GM18867 (cell line): ENCODE measurements around the gene ACTL7B.
A peak's percentile ranks its signal among the peaks of the same experiment; 100 is the strongest.
"Not testable (repeated sequence)": the region's sequence is repeated elsewhere in the genome, so short reads cannot be mapped to it uniquely, and the experiment has no call there.

Experiments used
- ATAC-seq: cut with Tn5 transposase; IDR thresholded peaks from one replicate; pipeline ENCODE4 v1.9.1; 2021; ENCODE audit warnings: mild to moderate bottlenecking, moderate library complexity; ENCODE audit not compliant: unreplicated experiment

Gene ACTL7B

DNA sequence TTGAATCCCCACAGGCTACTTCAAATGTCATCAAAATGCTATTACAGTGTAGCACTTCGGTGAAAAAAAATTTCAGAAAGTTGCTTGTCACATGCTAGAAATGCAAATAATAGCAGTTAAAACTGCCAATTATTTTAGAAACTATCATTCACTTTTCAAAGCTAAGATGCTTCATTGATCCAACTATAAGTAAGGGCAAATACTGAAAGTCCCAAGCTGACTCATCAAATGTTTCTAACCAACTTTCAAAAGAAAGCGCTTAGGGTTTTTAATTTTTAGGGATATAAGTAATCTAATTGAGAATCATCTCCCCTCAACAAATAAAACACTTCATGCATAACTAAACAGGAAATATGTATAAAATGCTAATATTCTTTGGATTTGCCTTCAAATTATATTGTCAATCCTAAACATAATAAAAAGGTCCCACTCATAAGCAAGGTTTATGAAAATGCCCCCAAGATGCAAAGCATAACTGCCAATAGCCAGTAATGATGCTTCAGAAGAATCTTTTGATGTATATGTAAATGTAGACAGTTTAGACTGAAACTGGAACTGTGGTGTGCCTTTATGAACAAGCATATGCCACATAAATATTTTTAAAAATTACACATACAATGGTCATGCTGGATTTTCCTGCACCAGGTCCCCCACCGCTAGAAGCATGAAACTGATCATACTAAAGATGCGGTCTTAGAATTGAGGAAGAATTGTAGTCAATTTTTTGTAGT lies 18.4 kb upstream of the ACTL7B start:
- peak; percentile 69 for ATAC-seq

DNA sequence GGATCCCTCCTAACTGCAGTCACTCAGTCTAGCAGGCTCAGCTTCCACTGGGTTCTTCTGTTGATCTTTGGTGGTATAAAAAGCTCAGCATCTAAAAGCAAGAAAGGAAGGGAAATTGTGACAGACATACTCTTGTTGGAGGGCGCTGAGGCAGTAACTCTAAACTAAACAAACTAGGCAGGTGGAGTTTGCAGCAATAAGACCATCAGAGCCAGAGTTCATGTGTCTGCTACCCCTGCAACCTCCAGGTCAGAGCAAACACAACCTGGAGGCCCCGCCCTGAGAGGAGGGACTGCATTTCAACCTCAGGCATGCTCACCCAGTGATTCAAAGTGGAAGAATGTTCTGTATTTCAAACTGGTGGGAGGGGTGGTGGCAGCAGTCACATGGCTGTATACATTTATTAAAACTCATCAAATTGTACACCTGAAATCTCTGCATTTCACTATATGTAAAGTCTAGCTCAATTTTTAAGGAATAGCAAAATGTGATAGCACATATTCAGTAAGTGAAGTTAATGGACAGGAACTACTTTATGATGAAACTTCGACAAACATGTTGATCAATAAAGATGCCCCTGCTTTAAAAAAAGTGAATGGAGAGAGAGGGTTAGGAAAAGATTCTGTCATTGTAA lies 13.4 kb upstream of the ACTL7B start:
- no peak for ATAC-seq

DNA sequence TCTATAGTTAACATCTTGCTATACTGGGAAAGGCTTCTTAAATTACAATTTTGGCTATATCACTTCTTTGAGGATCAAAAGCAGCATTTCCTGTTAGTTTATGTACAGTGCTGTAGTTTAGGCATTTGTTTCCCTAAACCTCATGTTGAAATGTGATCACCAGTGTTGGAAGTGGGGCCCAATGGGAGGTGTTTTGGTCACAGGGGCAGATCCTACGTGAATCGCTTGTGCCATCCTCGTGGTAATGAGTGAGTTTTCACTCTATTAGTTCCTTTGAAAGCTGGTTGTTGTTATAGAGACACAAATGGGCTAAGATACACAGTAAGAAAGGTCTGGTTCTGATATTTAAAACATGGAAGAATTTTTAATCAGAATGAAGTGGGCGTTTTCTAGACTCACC lies 12.0 kb upstream of the ACTL7B start:
- ATAC-seq = no peak

DNA sequence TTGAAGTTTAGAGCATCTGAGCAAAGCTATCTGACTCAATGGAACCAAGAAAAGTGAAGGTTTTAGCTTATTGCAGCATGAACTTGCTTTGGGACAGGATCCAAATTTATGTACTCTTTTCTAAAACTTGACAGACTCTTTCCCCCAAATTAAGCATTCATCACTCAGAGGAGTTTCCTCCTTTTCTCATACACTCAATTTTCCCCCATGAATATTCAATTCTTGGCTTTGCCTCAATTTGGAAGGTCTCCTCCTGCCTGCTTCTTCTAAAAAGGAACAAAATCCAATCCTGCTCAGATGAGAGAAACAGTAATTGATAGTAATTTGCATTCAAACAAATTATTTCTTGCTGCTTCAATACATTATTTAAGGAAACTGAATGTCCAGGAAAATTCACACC lies 11.3 kb upstream of the ACTL7B start:
- no peak for ATAC-seq

DNA sequence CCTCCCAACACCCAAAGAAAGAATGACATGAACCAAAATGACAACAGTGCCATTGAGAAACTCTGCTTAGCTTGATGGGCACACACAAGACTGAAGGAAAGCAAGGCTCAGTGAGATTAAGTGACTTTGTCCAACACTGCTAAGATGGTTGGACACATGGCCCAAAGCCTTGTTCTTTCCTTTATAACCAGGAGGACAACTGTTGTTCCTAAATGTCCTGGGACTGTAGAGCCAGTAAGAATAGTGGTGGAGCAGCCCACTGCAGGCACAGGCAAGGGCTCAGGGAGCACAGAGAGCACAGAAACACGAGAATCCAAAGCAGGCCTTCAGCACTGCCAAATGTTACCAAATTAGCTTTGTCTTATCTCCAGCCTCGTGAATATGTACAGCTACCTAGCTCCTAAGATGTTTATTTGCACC lies 10.2 kb upstream of the ACTL7B start:
- no peak for ATAC-seq

DNA sequence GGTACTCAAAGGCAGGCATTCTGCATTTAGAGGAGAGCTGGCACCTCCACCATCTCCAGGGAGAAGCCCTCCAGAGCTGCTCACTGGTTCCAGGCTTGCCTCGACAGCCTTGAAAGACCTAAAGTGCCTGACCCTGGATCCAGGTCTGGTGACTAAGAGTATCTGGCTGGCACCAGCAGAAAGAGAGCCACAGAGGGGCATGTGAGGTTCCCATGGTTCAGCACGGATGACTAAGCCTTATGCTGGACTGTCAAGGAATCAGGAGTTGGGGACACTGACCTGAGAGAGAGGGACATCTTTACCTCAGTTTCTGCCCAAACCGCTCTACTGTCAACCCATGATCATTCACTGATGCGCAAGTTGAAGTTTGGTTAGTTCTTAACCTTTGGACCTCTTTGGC lies 9.3 kb upstream of the ACTL7B start:
- no peak for ATAC-seq

DNA sequence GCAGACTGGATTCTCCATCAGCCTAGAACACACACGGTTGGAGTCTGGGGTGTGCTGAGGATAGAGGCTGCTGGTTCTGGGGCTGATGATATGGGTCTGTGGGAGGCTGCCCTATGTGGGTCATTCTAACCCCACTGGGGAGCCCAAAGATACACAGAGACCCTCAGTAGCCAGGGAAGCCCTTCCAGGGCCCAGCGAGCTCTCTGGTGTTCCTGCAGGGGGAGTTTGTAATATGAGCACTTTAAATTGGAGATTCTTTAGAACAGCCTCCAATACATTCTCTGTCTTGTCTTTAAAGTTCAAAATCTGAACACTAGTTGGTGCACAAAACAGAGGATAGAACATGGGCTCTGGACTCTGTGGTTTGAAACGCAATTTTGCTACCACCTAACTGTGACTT lies 8.7 kb upstream of the ACTL7B start:
- ATAC-seq = no peak

DNA sequence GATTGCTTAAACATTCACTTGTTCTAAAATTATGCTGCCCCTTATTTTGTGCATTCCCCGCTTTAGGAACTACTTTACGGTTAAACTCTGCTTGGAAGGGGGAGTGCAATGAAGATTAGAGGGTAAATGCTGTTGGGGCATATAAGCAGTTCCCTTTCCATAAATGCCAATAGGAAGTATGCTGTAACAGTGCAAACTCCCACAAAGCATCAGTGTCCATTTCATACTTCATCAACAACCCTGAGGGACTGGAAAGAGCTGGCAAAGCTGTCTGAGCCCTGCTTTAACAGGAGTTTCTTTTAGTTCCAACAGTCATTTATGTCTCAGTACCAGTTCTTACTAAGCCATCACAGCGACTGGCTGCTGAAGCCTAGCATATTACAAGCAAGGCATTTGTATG lies 8.1 kb upstream of the ACTL7B start:
- ATAC-seq = no peak

DNA sequence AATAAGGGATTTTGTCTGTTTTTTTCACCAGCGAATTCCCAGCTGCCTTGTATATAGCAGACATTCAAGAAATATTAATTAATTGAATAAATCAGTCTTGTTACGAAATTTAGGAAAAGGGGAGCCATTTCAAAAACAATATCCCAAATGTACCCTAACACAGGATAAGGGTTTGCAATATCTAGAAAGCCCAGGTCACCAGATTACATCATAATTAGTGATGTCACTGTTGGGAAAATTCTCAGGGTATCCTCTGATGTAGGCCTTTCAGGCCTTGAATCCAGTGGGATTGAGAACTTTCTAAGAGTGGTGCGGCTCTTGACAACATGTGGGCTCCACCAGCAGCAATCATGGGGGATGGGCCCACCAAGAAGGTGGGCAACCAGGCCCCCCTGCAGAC lies 6.2 kb upstream of the ACTL7B start, which contains the start of gene ACTL7A:
ACTL7A (plus strand) TSS at position 270 of the 400 bp plus-strand sequence; CDS start at position 327, 57 bp downstream.
- ATAC-seq = no peak

DNA sequence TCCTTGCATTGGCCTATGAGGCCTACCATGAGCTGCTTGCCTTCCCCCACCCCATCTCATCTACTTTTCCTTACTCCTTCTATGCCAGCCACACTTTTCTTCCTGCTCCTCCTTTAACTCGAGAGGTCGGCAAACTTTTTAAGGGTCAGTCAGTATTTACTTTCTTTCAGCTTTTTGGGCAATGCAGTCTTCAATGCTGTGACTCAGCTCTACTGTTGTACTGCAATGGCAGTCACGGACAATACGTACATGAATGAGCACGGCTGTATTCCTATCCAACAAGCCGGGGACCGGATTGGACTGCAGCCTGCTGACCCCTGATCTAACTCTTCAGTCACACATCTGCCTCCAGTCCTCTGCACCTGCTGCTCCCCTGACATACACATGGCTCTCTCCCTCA lies 5.7 kb upstream of the ACTL7B start:
- ATAC-seq = no peak

DNA sequence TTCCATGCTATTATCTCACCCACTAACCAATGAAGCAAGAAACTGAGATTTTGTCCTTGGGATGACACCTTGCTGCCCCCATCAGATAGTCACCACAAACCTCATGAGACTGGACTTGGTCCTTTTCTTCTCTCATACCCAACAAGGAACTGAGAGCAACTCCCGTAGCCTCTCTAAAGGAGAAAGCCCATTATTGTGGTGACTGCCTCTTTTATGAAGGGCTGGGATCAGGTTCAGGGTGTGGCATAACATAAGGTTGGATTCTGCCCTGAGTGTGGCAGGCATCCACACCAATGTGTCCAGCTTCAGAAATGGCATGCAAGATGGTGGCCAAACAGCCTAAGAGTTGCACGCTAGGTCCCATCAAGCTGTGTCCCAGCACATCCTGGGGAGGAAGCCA lies 5.0 kb upstream of the ACTL7B start:
- ATAC-seq = no peak

DNA sequence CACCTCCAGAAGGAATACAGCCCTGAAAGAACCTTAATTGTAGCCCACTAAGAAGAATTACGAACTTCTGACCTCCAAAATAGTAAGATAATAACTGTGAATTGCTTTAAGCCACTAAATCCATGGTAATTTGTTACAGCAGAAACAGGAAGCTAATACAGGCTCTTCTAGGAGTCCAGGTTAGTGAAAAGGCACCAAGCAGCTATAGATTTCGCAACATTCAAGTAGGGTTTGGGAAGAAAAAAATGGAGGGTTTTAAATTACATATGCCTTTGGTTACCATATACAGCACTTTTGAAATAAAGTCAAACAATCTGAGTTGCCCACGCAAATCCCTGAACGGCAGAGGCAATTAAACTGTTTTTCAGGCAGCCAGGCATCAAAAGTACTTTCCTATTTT lies 4.6 kb upstream of the ACTL7B start:
- ATAC-seq = no peak

DNA sequence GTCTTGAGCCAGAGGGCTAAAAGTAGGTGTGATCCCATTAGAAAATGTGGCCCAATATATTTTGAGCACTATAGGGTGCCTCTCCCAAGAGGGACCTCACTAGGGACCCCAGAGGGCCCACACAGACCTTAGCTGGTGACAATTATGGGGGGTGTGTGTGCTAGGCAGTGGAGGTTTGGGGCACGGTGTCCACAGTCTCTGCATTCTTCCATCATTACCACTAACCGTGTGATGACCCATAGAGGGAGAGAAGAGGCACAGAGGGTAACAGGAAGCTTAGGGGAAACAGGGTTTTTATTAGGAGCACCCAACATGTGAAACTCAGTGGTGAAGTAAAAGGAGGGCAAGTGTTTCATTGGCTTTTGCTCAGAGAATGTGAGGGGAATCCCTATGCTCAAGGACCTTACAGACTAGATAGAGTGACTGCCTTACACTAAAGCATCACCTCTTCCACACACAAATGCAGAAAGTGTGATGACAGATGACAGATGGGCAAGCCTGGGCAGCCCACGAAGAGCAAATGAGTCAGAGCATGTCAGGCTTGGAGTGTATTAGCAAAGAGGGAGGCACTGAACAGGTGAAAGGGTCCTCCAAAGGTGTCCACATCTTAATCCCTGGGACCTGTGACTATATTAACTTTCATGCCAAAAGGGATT lies 3.8 kb upstream of the ACTL7B start:
- peak; percentile 75 for ATAC-seq

DNA sequence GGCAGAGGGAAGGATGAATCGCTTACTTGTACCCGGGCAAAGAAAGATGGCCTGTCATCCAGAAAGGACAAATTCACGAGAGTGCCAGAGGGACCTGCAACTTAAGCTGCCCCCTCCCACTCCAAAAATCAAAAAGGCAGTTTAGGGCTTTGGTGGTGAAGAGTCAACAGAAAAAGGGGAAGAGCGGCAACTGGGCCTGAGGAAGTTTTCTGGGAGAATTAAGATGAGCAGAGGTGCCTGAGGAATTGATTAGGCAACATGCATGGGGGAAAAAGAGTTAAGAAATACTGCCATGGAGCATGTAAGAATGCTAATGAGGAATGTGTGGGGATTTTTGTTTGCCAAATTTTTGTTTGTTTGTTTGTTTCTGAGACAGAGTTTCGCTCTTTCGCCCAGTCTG lies 1.8 kb upstream of the ACTL7B start:
- no peak for ATAC-seq

DNA sequence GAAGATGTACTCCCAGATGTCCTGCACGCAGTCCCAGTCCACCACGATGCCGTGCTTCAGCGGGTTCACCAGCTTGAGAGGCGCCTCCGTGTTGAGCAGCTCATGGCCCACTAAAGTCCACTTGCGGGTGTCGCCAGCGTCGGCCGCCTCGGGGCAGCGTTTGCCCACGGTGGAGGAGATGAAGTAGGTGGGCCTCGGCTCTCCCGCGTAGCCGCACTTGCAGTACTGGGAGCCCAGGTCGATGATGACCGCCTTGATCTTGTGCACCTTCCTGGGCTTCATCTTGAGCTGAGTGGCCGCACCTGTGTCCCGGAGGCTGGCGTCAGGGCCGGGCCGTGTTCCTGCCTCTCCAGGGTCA lies 278 bp downstream of the ACTL7B start:
- ATAC-seq = no peak

DNA sequence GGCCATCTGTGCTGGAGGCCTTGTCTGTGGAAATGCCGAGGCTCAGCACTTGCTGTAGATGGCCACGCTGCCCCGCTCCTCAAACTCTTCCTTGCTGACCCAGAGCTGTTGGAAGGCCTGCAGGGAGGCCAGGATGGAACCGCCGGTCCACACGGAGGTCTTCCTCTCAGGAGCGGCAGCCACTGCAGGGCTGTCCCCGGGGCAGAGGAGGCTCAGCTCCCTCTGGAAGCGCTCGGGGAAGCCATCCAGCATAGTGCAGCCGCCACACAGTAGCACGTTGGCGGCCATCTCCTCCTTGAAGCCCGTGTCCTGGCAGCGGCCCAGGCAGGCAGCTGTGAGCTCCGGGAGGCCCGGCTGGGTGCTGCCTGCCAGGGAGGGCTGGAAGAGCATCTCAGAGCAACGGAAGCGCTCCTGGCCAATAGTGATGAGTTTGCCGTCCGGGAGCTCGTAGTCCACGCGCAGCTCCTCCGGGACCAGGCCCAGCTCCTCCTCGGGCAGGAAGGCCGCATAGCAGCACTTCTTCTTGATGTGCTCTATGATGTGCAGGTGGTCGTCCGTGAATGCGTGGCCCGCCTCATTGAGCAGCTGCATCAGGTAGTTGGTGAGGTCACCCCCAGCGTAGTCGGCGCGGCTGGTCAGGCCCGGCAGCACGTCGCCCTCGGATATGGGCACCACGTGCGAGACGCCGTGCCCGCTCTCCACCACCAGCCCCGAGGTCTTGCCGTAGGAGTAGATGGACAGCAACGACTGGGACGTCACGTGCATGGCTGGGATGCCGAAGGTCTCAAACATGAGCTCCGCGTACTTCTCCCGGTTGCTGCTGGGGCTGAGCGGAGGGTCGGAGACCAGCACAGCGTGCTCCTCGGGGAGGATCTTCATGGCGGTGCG lies 901 bp downstream of the ACTL7B start:
- ATAC-seq = no peak

DNA sequence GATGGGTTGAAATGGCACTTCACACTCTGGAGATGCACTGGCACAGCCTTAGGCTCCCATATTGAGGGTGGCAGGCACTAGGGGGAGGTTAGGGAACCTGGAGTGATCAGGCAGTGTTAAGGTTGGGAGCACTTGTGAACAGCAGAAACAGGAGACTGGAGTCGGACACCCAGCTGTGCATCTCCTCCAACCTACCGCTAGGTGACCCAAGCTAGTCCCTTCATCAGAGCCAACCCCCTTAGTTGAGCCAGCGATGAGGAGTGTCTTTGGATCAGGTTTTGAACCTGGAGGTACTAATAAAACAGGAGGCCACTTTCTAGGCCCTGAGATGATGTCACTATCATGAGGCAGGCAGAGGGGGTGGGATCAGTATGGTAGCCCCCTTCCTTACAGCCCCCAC lies 1.7 kb downstream of the ACTL7B start:
- ATAC-seq = no peak

DNA sequence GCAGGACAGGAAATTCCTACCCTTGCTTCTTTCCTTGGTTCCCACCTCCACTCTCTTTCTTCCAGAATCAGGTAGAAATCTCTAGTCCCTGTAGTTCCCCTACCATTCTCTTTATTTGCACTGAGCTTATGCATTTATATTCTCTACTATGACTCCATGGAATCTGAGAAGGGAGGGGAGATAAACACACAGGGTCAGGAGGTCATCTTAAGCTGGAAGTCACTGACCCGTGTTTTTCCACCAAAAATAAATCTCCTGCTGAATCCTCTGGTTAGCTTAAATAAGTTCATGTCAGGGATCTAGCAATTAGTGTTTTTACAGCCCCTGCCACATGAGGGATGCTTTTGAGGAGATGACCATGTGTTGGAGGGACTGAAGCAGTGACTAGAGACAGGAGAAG lies 3.7 kb downstream of the ACTL7B start:
- ATAC-seq = no peak

DNA sequence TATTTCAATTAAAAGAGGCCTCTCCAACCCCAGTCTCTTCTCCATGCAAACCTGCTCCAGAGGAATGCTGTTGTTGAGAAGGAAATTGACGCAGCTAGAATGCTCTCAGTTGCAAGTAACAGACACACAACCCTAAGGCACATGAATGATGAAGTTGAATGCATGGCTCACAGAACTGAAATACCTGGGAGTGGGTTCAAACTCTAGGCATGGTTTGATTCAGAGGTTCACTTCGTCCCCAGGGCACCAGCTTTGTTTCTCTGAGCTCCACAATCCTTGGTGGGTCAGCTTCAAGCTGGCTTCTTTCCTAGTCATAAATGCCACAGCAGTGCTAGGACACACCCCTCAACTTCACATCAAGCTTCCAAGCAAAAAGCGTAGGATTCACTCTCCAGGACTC lies 4.6 kb downstream of the ACTL7B start:
- ATAC-seq = no peak

DNA sequence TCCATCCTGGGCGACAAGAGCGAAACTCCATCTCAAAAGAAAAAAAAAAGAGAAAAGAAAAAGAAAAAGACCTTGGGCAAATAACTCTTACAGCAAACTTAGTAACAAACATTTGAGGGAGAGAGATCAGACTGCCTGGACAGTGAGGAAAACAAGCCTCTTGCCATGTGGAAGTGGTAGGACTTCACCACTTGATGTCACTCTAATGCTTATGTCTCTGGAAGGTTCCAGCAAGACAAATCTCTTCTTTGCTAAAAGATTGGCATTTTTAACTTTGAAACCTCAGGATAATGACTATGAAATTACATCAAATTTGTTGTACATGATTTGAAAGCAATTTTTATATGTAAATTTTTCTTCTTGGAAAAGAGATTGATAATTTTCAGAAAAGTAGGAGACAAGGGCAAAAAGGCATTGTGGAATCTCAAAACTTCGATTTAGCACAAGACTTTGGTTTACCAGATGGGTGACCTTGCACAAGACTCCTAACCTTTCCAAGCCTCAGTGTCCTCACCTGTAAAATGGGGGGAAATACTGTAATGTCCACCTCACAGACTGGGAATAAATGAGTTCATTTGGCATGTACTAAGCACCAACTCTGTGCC lies 5.4 kb downstream of the ACTL7B start:
- ATAC-seq = no peak

DNA sequence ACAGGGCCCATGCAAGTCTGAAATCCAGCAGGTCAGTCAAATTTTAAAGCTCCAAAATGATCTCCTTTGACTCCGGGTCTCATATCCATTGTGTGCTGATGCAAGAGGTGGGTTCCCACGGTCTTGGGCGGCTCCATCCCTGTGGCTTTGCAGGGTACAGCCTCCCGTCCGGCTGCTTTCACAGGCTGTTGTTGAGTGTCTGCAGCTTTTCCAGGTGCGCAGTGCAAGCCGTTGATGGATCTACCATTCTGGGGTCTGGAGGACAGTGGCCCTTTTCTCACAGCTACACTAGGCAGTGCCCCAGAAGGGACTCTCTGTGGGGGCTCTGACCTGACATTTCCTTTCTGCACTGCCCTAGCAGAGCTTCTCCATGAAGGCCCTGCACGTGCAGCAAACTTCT lies 7.5 kb downstream of the ACTL7B start:
- not testable (repeated sequence) for ATAC-seq
